ENCODE measurements around the gene PIM1. TPM values are rescaled to one million over a fixed set of nuclear protein-coding genes. Genes with fewer than 3 reads are reported as not detected.
A peak's percentile ranks its signal among the peaks of the same experiment; 100 is the strongest.

Gene PIM1
- total and polyA plus RNA-seq, 9 of the 15 experiments (the other 6 are each of a cell fraction or from before 2014, with no cell fraction given): 19.0 to 789 (median 212) TPM

DNA sequence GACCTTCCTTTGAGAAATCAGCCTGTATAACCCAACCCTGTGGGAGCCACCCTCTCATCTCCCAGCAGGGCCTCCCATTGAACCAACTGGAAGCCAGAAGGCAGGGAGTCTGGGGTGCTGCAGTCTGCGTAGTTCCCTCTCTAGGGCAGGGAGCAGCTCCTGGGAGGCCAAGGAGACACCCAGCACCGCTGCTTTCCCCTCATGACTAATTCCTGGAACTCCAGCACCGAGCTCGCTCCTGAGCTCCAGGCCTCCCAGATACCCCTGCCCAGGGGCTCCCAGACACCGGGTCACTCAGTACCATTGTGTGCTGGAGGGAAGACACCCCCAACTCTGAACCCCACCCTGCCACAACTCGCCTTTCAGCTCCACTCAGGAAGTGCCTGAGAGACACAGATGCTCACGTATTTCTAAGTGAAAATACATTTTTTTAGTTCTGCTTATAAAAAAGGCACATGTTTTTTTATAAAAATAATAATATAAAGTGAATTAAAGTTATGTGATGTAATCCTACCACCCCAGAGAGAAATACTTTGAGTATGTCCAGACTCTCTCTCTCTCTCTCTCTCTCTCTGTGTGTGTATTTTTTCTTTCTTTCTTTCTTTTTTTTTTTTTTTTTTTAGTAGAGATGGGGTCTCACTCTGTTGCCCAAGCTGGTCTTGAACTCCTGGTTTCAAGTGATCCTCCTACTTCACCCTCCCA is 17.5 kb downstream of the PIM1 start (continued):
- TF ChIP-seq, protein P1, sequence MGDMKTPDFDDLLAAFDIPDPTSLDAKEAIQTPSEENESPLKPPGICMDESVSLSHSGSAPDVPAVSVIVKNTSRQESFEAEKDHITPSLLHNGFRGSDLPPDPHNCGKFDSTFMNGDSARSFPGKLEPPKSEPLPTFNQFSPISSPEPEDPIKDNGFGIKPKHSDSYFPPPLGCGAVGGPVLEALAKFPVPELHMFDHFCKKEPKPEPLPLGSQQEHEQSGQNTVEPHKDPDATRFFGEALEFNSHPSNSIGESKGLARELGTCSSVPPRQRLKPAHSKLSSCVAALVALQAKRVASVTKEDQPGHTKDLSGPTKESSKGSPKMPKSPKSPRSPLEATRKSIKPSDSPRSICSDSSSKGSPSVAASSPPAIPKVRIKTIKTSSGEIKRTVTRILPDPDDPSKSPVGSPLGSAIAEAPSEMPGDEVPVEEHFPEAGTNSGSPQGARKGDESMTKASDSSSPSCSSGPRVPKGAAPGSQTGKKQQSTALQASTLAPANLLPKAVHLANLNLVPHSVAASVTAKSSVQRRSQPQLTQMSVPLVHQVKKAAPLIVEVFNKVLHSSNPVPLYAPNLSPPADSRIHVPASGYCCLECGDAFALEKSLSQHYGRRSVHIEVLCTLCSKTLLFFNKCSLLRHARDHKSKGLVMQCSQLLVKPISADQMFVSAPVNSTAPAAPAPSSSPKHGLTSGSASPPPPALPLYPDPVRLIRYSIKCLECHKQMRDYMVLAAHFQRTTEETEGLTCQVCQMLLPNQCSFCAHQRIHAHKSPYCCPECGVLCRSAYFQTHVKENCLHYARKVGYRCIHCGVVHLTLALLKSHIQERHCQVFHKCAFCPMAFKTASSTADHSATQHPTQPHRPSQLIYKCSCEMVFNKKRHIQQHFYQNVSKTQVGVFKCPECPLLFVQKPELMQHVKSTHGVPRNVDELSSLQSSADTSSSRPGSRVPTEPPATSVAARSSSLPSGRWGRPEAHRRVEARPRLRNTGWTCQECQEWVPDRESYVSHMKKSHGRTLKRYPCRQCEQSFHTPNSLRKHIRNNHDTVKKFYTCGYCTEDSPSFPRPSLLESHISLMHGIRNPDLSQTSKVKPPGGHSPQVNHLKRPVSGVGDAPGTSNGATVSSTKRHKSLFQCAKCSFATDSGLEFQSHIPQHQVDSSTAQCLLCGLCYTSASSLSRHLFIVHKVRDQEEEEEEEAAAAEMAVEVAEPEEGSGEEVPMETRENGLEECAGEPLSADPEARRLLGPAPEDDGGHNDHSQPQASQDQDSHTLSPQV (IDR thresholded peaks at IDR 0.05): peak; percentile 96
- peak; percentile 82 for TF ChIP-seq ZNF311 (CRISPR knock-in tag; IDR thresholded peaks at IDR 0.05)
- TF ChIP-seq LEF1 (IDR thresholded peaks at IDR 0.05): no peak
- TF ChIP-seq DIDO1 (tag; IDR thresholded peaks at IDR 0.05; ENCODE audit: low read depth): no peak

DNA sequence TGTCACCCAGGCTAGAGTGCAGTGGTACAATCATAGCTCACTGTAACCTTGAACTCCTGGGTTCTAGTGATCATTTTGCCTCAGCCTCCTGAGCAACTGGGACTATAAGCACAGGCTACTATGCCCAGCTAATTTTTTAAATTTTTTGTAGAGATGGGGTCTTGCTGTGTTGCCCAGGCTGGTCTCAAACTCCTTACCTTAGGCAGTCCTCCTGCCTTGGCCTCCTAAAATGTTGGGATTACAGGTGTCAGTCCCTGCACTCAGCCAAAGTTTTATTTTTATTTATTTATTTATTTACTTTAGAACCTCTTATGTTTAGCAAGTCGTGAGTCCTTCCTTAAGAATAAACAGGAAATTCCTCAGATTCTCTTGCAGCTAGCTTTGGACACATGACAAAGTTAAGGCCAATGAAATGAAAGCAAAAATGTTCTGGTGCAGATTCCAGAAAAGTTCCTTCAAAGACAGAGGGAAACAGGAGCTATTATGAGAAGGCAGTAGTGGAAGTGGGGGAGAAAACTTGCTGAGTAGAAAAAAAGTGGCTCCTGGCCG is 19.1 kb downstream of the PIM1 start:
- peaks cover 65 to 74% of the 10 kb centered on the region in 2 experiments for H3K4me1 ChIP-seq (replicated peaks in 1 of 2; ENCODE audit: control insufficient read depth in 2 of 2, insufficient read depth in 2 of 2, low read length in 2 of 2)
- peak overlapping the region; percentile 68 for H3K27ac ChIP-seq (ENCODE audit: extremely low read depth, low read depth, low read length)
- intact Hi-C loops (cut with micrococcal nuclease): no loop called here
- TF ChIP-seq HMG20A (CRISPR knock-in tag; conservative IDR thresholded peaks at IDR 0.05) (no peak), TRIM28 (IDR thresholded peaks at IDR 0.05) (peak; percentile 44; the same call in 1 of the 2 replicates), CC2D1A (IDR thresholded peaks at IDR 0.05) (0 out of 2 replicates have a peak, but pooled peaks have one; percentile 10), ZNF717 (CRISPR knock-in tag; IDR thresholded peaks at IDR 0.05) (no peak), ZNF24 (IDR thresholded peaks at IDR 0.05) (no peak), KAT8 (IDR thresholded peaks at IDR 0.05; ENCODE audit: low read depth) (no peak)
- TF ChIP-seq, protein P2, sequence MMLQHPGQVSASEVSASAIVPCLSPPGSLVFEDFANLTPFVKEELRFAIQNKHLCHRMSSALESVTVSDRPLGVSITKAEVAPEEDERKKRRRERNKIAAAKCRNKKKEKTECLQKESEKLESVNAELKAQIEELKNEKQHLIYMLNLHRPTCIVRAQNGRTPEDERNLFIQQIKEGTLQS (IDR thresholded peaks at IDR 0.05): no peak
- TF ChIP-seq, protein P2 (CRISPR knock-in tag; conservative IDR thresholded peaks at IDR 0.05): no peak
- TF ChIP-seq, protein P3, sequence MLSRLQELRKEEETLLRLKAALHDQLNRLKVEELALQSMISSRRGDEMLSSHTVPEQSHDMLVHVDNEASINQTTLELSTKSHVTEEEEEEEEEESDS (CRISPR knock-in tag; IDR thresholded peaks at IDR 0.05): no peak
- TF ChIP-seq, protein P4, sequence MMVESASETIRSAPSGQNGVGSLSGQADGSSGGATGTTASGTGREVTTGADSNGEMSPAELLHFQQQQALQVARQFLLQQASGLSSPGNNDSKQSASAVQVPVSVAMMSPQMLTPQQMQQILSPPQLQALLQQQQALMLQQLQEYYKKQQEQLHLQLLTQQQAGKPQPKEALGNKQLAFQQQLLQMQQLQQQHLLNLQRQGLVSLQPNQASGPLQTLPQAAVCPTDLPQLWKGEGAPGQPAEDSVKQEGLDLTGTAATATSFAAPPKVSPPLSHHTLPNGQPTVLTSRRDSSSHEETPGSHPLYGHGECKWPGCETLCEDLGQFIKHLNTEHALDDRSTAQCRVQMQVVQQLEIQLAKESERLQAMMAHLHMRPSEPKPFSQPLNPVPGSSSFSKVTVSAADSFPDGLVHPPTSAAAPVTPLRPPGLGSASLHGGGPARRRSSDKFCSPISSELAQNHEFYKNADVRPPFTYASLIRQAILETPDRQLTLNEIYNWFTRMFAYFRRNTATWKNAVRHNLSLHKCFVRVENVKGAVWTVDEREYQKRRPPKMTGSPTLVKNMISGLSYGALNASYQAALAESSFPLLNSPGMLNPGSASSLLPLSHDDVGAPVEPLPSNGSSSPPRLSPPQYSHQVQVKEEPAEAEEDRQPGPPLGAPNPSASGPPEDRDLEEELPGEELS (CRISPR knock-in tag; IDR thresholded peaks at IDR 0.05; ENCODE audit: borderline replicate concordance): no peak

More for the DNA sequence above, 19.1 kb downstream of the PIM1 start:
- Histone ChIP-seq H4K20me1 (replicated peaks; ENCODE audit: control insufficient read depth, insufficient read depth, low read length) (no peaks in the 10 kb centered on the region), H3K4me3 (no peak overlapping the region), H3K9me1 (ENCODE audit: control insufficient read depth, insufficient read depth, low read length) (no peaks in the 10 kb centered on the region), H3K36me3 (ENCODE audit: control insufficient read depth, insufficient read depth, low read length) (no peaks in the 10 kb centered on the region), H2AFZ (ENCODE audit: low read depth, low read length) (peak overlapping the region; percentile 51), H3K9me3 (replicated peaks; ENCODE audit: control insufficient read depth, insufficient read depth, low read depth, low read length) (peaks cover 3% of the 10 kb centered on the region; the same call in 1 of the 2 replicates), H3K27me3 (ENCODE audit: control insufficient read depth in 2 of 2, insufficient read depth in 2 of 2, low read length in 2 of 2) (no peaks in the 10 kb centered on the region), H3K4me2 (ENCODE audit: insufficient read depth, low read length) (no peak overlapping the region), H3K79me2 (ENCODE audit: control insufficient read depth, insufficient read depth, low read length) (peaks cover 2% of the 10 kb centered on the region; the same call in 2 of the 3 replicates), H3K9ac (ENCODE audit: insufficient read depth in 1 of 2, low read depth in 2 of 2, low read length in 2 of 2) (no peak overlapping the region)
- BruUV-seq (replicated peaks): no TSS peak
- WGBS (ENCODE audit: insufficient coverage, low coverage, missing lambda C conversion rate): 61% methylated on average over 2 of the region's 2 CpGs
- DNase-seq (ENCODE audit: extremely low read depth in 1 of 4, low spot score in 3 of 4) (no peak), ATAC-seq (no peak), FAIRE-seq (no peak)
- in situ Hi-C loops (cut with MboI): no loop called here
- ChIA-PET CTCF (ENCODE audit: low intra/inter-chr PET ratio) (no interaction called here), POLR2A (interaction anchor here (0.5 to 2.6 kb wide), 7 partner anchors 9 to 1546 kb away, joined by 3 to 24 read pairs (median 3); no protein-coding TSS in a partner anchor)
